Memory B cell (primary cell): Measurements from ENCODE around the gene PC.
"Not testable (repeated sequence)": the region's sequence is repeated elsewhere in the genome, so short reads cannot be mapped to it uniquely, and the experiment has no call there.

Experiments used
- ATAC-seq: fragments of 150-1000 bp; cut with Tn5 transposase; 2 replicates; pipeline ENCODE4 v1.10.0; 2021; ENCODE audit warnings: low read depth, mild to moderate bottlenecking, moderate library complexity
- DNase-seq, 2 donors: peaks; one replicate each; pipeline ENCODE4 v3.0.0; 2022; ENCODE audit warnings: low spot score in 2 of 2
- H3K27ac Mint-ChIP-seq: one replicate; pipeline ENCODE4 v1.8.0; 2022; ENCODE audit warnings: mild to moderate bottlenecking, moderate library complexity, mixed read lengths
- H3K27me3 Mint-ChIP-seq: one replicate; pipeline ENCODE4 v1.8.0; 2022; ENCODE audit warnings: mixed read lengths
- H3K36me3 Mint-ChIP-seq: one replicate; pipeline ENCODE4 v1.8.0; 2022; ENCODE audit warnings: mild to moderate bottlenecking, mixed read lengths
- H3K4me1 Mint-ChIP-seq: one replicate; pipeline ENCODE4 v1.8.0; 2022; ENCODE audit warnings: mixed read lengths
- H3K4me3 Mint-ChIP-seq: one replicate; pipeline ENCODE4 v1.8.0; 2022; ENCODE audit warnings: mild to moderate bottlenecking, moderate library complexity, mixed read lengths
- H3K9me3 Mint-ChIP-seq: one replicate; pipeline ENCODE4 v1.8.0; 2022; ENCODE audit warnings: mixed read lengths

Gene PC

GRCh38 chr11:66973956-66974580, 15.9 kb upstream of the PC start:
- H3K27ac Mint-ChIP-seq = no peak overlapping the region
- ATAC-seq (no peak), DNase-seq (no peak)
- peaks cover 24% of the 10 kb centered on the region for H3K27me3 Mint-ChIP-seq
- no peaks in the 10 kb centered on the region for H3K36me3 Mint-ChIP-seq
- no peaks in the 10 kb centered on the region for H3K4me1 Mint-ChIP-seq
- H3K4me3 Mint-ChIP-seq = no peak overlapping the region
- H3K9me3 Mint-ChIP-seq = peaks cover 5% of the 10 kb centered on the region

- DNase-seq (no peak), ATAC-seq (no peak)
- Mint-ChIP-seq H3K36me3 (no peaks in the 10 kb centered on the region), H3K27ac (no peak overlapping the region), H3K4me3 (no peak overlapping the region), H3K9me3 (peaks cover 5% of the 10 kb centered on the region), H3K27me3 (peaks cover 27% of the 10 kb centered on the region), H3K4me1 (no peaks in the 10 kb centered on the region)
Observed at GRCh38 chr11:66971488-66971887, 13.3 kb upstream of the PC start.

GRCh38 chr11:66970807-66971442, 12.7 kb upstream of the PC start:
- ATAC-seq = no peak
- H3K9me3 Mint-ChIP-seq = peaks cover 5% of the 10 kb centered on the region
- H3K36me3 Mint-ChIP-seq = no peaks in the 10 kb centered on the region
- no peak for DNase-seq
- H3K27ac Mint-ChIP-seq = no peak overlapping the region
- H3K4me1 Mint-ChIP-seq = no peaks in the 10 kb centered on the region
- H3K27me3 Mint-ChIP-seq = peaks cover 28% of the 10 kb centered on the region
- no peak overlapping the region for H3K4me3 Mint-ChIP-seq

- Mint-ChIP-seq H3K27me3 (peaks cover 25% of the 10 kb centered on the region), H3K4me3 (no peak overlapping the region), H3K36me3 (no peaks in the 10 kb centered on the region), H3K4me1 (no peaks in the 10 kb centered on the region), H3K9me3 (peaks cover 5% of the 10 kb centered on the region), H3K27ac (no peak overlapping the region)
- ATAC-seq = no peak
- no peak for DNase-seq
Observed at GRCh38 chr11:66970371-66970806, 12.2 kb upstream of the PC start.

- no peaks in the 10 kb centered on the region for H3K4me1 Mint-ChIP-seq
- peaks cover 5% of the 10 kb centered on the region for H3K9me3 Mint-ChIP-seq
- H3K4me3 Mint-ChIP-seq = no peak overlapping the region
- no peak overlapping the region for H3K27ac Mint-ChIP-seq
- H3K36me3 Mint-ChIP-seq = no peaks in the 10 kb centered on the region
- peaks cover 24% of the 10 kb centered on the region for H3K27me3 Mint-ChIP-seq
- ATAC-seq = no peak
- no peak for DNase-seq
Observed at GRCh38 chr11:66969584-66970225, 11.5 kb upstream of the PC start.

- Mint-ChIP-seq H3K9me3 (peaks cover 5% of the 10 kb centered on the region), H3K36me3 (no peaks in the 10 kb centered on the region), H3K27me3 (peaks cover 18% of the 10 kb centered on the region), H3K27ac (no peak overlapping the region), H3K4me3 (no peak overlapping the region), H3K4me1 (no peaks in the 10 kb centered on the region)
- no peak for DNase-seq
- ATAC-seq = no peak
Observed at GRCh38 chr11:66967670-66968425, 9.7 kb upstream of the PC start.

GRCh38 chr11:66966351-66966750, 8.2 kb upstream of the PC start:
- no peaks in the 10 kb centered on the region for H3K4me1 Mint-ChIP-seq
- ATAC-seq (no peak), DNase-seq (no peak)
- H3K4me3 Mint-ChIP-seq = no peak overlapping the region
- H3K27ac Mint-ChIP-seq = no peak overlapping the region
- no peaks in the 10 kb centered on the region for H3K36me3 Mint-ChIP-seq
- peaks cover 5% of the 10 kb centered on the region for H3K9me3 Mint-ChIP-seq
- H3K27me3 Mint-ChIP-seq = peaks cover 16% of the 10 kb centered on the region

GRCh38 chr11:66964495-66964894, 6.3 kb upstream of the PC start:
- Mint-ChIP-seq H3K36me3 (no peaks in the 10 kb centered on the region), H3K4me1 (no peaks in the 10 kb centered on the region), H3K9me3 (no peaks in the 10 kb centered on the region)

GRCh38 chr11:66962801-66963200, 4.6 kb upstream of the PC start:
- Mint-ChIP-seq H3K27ac (no peak overlapping the region), H3K36me3 (no peaks in the 10 kb centered on the region), H3K9me3 (no peaks in the 10 kb centered on the region), H3K27me3 (peaks cover 6% of the 10 kb centered on the region), H3K4me1 (peaks cover 6% of the 10 kb centered on the region), H3K4me3 (no peak overlapping the region)
- ATAC-seq = no peak
- no peak for DNase-seq

More at GRCh38 chr11:66964495-66964894, 6.3 kb upstream of the PC start:
- H3K4me3 Mint-ChIP-seq = no peak overlapping the region
- no peak for DNase-seq
- no peak overlapping the region for H3K27ac Mint-ChIP-seq
- peaks cover 8% of the 10 kb centered on the region for H3K27me3 Mint-ChIP-seq
- peak; percentile 32 for ATAC-seq

GRCh38 chr11:66962247-66962646, 4.1 kb upstream of the PC start:
- peaks cover 6% of the 10 kb centered on the region for H3K4me1 Mint-ChIP-seq
- H3K27ac Mint-ChIP-seq = no peak overlapping the region
- no peak for DNase-seq
- no peaks in the 10 kb centered on the region for H3K9me3 Mint-ChIP-seq
- no peak for ATAC-seq
- no peaks in the 10 kb centered on the region for H3K36me3 Mint-ChIP-seq
- peaks cover 6% of the 10 kb centered on the region for H3K27me3 Mint-ChIP-seq
- no peak overlapping the region for H3K4me3 Mint-ChIP-seq

GRCh38 chr11:66961691-66962213, 3.6 kb upstream of the PC start:
- H3K27me3 Mint-ChIP-seq = not testable (repeated sequence)

GRCh38 chr11:66958956-66959274, 732 bp upstream of the PC start:
- DNase-seq (no peak), ATAC-seq (no peak)
- H3K36me3 Mint-ChIP-seq = no peaks in the 10 kb centered on the region
- no peaks in the 10 kb centered on the region for H3K9me3 Mint-ChIP-seq
- peaks cover 1% of the 10 kb centered on the region for H3K27me3 Mint-ChIP-seq
- no peak overlapping the region for H3K27ac Mint-ChIP-seq
- peaks cover 11% of the 10 kb centered on the region for H3K4me1 Mint-ChIP-seq
- H3K4me3 Mint-ChIP-seq = peak overlapping the region; percentile 83

More at GRCh38 chr11:66961691-66962213, 3.6 kb upstream of the PC start:
- not testable (repeated sequence) for ATAC-seq, H3K36me3 Mint-ChIP-seq, H3K4me3 Mint-ChIP-seq, H3K9me3 Mint-ChIP-seq, H3K27ac Mint-ChIP-seq, H3K4me1 Mint-ChIP-seq, DNase-seq

- Mint-ChIP-seq H3K36me3 (no peaks in the 10 kb centered on the region), H3K9me3 (no peaks in the 10 kb centered on the region)
- DNase-seq = no peak
Observed at GRCh38 chr11:66957971-66958231, 282 bp downstream of the PC start.

GRCh38 chr11:66956689-66957290, 1.4 kb downstream of the PC start:
- Mint-ChIP-seq H3K4me1 (peaks cover 11% of the 10 kb centered on the region), H3K27ac (no peak overlapping the region), H3K4me3 (peak overlapping the region; percentile 68), H3K27me3 (peaks cover 1% of the 10 kb centered on the region), H3K9me3 (no peaks in the 10 kb centered on the region), H3K36me3 (no peaks in the 10 kb centered on the region)
- no peak for DNase-seq
- ATAC-seq = no peak

More at GRCh38 chr11:66957971-66958231, 282 bp downstream of the PC start:
- H3K27ac Mint-ChIP-seq = no peak overlapping the region
- H3K4me3 Mint-ChIP-seq = peak overlapping the region; percentile 83
- H3K27me3 Mint-ChIP-seq = peaks cover 1% of the 10 kb centered on the region
- peak; percentile 25 for ATAC-seq
- peaks cover 11% of the 10 kb centered on the region for H3K4me1 Mint-ChIP-seq
